ENCODE data around the gene NOP53.
"Not testable (repeated sequence)": the region's sequence is repeated elsewhere in the genome, so short reads cannot be mapped to it uniquely, and the experiment has no call there.

Gene NOP53

DNA sequence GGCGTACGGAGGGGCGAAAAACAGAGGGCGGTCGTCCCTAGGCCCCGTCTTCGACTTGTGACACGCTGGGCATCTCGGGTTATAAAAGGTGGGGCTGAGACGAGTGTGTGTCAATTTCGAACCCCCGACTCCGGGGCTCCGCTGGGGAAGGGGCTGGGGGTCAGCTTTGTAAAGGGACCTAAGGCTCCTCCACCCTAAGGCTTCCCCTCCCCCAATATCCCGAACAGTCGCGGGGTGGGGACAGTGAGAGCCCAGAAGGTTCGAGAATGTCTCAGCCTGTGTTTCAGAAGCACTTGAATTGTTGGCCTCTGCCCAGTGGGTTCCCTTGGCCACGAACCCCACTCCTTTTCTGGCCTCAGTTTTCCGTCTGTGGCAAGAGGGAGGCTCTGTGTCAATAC is 33.6 kb downstream of the NOP53 start:
- no peak for DNase-seq (ENCODE audit: extremely low read depth, low read depth)
- peak overlapping the region; percentile 89 for H3K4me3 ChIP-seq (replicated peaks; ENCODE audit: low read depth, low read length)
- TF ChIP-seq, protein P1, sequence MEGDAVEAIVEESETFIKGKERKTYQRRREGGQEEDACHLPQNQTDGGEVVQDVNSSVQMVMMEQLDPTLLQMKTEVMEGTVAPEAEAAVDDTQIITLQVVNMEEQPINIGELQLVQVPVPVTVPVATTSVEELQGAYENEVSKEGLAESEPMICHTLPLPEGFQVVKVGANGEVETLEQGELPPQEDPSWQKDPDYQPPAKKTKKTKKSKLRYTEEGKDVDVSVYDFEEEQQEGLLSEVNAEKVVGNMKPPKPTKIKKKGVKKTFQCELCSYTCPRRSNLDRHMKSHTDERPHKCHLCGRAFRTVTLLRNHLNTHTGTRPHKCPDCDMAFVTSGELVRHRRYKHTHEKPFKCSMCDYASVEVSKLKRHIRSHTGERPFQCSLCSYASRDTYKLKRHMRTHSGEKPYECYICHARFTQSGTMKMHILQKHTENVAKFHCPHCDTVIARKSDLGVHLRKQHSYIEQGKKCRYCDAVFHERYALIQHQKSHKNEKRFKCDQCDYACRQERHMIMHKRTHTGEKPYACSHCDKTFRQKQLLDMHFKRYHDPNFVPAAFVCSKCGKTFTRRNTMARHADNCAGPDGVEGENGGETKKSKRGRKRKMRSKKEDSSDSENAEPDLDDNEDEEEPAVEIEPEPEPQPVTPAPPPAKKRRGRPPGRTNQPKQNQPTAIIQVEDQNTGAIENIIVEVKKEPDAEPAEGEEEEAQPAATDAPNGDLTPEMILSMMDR (IDR thresholded peaks at IDR 0.05; ENCODE audit: low read depth, low read length, missing control alignments), result no peak

DNA sequence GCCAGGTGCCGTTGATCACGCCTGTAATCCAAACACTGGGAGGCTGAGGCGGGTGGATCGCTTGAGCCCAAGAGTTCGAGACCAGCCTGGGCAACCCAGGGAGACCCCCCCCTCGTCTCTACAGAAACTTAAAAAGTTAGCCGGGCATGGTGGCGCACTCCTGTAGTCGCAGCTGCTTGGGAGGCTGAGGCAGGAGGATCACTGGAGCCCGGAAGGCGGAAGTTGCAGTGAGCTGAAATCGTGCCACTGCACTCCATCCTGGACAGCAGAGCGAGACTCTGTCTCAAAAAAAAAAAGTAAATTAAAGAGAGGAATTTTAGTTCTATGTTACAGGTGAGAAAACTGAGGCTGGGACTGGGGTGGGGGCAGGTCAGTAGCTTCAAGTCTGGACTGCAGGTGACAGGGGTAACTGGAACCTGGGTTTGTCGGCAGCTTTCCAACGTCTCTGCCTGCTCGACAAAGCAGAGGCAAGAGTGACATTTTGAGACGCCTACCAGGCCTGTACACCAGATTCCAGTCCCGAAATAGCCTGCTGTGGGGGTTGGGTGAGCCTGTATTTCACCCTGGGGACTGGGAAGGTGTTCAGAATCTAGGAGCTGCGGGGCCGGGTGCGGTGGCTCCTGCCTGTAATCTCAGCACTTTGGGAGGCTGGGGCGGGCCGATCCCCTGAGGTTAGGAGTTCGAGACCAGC is 34.3 kb downstream of the NOP53 start:
- no peak for DNase-seq (ENCODE audit: extremely low read depth, low read depth)
- peak overlapping the region; percentile 89 for H3K4me3 ChIP-seq (replicated peaks; ENCODE audit: low read depth, low read length)
- TF ChIP-seq, protein P1 (IDR thresholded peaks at IDR 0.05; ENCODE audit: low read depth, low read length, missing control alignments), result no peak

DNA sequence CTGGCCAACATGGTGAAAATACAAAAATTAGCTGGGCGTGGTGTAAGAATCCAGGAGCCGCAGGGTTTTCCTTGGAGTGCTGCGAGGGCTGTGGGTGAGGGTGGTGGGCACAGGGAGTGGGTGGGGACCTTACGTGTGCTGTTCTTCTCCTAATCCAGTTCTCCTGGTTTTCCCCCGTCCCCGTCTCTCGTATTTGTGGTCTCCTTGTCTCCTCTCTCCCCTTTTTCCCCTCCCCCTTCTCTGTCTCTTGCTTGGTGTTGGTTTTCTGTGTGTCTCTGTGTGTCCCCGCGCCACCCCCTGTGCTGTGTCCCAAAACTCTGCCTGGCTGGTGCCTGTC is 34.8 kb downstream of the NOP53 start:
- TF ChIP-seq, protein P1 (IDR thresholded peaks at IDR 0.05; ENCODE audit: low read depth, low read length, missing control alignments), result no peak
- DNase-seq (ENCODE audit: extremely low read depth, low read depth), result no peak
- H3K4me3 ChIP-seq (replicated peaks; ENCODE audit: low read depth, low read length), result peak overlapping the region; percentile 89

DNA sequence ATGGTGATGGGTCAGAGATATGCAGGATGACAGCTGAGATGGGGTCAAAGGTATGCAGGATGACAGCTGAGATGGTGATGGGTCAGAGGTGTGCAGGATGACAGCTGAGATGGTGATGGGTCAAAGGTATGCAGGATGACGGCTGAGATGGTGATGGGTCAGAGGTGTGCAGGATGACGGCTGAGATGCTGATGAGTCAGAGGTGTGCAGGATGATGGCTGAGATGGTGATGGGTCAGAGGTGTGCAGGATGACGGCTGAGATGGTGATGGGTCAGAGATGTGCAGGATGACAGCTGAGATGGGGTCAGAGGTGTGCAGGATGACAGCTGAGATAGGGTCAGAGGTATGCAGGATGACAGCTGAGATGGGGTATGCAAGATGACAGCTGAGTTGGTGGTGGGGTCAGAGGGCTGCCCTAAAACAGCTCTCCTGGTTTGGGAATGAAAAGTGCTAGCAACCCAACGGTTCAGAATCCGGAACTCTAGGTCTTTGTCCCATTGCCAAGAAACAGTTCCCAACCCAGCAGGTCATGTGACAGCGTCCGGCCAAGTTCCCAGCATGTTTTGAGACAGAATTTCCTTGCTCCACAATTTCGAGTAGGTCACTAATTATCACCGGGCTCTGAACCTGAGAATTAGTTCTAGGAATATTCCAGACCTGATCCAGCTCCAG is 36.4 kb downstream of the NOP53 start:
- no peak overlapping the region for H3K4me3 ChIP-seq (replicated peaks; ENCODE audit: low read depth, low read length)
- TF ChIP-seq, protein P1 (IDR thresholded peaks at IDR 0.05; ENCODE audit: low read depth, low read length, missing control alignments), result no peak
- no peak for DNase-seq (ENCODE audit: extremely low read depth, low read depth)

DNA sequence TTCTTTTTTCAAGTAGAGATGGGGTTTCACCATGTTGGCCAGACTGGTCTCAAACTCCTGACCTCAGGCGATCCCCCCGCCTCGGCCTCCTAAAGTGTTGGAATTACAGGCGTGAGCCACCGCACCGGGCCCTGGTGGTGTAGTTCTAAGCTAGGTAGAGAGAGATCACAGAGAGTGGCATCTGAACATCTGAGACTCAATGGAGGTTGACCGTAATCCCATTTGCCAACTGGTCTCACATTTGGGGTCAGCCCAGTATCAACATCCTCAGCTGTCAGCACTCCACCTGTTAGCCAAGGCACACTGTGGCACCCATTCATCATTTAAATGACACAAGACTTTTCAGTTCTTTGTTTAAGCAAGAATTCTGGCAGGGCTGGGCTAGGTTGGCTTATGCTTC is 41.2 kb downstream of the NOP53 start:
- TF ChIP-seq, protein P1 (IDR thresholded peaks at IDR 0.05; ENCODE audit: low read depth, low read length, missing control alignments), result no peak
- DNase-seq (ENCODE audit: extremely low read depth, low read depth), result no peak
- H3K4me3 ChIP-seq (replicated peaks; ENCODE audit: low read depth, low read length), result no peak overlapping the region

DNA sequence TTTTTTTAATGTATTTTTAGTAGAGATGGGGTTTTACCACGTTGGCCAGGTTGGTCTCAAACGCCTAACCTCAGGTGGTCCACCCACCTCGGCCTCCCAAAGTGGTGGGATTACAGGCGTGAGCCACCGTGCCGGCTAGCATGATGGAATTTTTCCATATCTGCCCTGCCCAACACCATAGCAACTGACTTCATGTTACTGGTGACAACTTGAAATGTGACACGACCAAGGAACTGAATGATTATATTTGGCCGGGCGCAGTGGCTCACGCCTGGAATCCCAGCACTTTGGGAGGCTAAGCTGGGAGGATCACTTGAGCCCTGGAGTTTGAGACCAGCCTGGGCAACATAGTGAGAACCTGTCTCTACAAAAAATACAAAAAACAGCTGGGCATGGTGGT is 42.0 kb downstream of the NOP53 start:
- DNase-seq (ENCODE audit: extremely low read depth, low read depth); H3K4me3 ChIP-seq (replicated peaks; ENCODE audit: low read depth, low read length): not testable (repeated sequence)

DNA sequence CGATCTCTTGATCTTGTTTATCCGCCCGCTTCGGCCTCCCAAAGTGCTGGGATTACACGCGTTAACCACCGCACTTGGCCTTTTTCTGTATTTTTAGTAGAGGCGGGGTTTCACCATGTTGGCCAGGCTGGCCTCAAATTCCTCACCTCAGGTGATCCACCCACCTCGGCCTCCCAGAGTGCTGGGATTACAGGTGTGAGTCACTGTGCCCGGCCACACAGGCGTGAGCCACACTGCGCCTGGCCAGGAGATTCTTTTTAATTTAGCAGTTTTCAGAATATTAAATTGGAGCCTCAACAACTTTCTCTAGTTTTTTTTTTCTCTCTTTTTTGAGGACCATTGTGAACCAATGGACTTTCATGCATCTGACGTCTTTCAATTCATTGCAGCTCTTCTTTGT is 44.5 kb downstream of the NOP53 start:
- not testable (repeated sequence) for H3K4me3 ChIP-seq (replicated peaks; ENCODE audit: low read depth, low read length); DNase-seq (ENCODE audit: extremely low read depth, low read depth)

DNA sequence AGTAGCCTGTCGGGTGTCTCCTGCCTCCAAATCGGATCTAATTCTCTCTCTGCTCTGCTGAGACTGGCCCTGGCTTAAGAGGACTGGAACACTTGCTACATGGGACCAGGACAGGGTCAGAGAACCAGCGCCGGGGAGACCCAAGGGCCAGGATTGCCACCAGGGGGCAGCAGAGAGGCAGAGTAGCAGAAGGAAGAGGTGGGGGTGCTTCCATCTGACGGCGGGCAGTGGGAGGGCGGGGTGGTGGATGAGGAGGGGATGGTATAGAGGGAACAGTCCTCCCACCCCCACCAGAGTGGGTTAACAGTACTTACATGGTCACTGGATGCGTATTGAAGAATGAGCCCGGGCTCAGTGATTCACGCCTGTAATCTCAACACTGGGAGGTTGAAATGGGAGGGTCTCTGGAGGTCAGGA is 45.1 kb downstream of the NOP53 start:
- DNase-seq (ENCODE audit: extremely low read depth, low read depth), result peak; percentile 24
- H3K4me3 ChIP-seq (replicated peaks; ENCODE audit: low read depth, low read length), result no peak overlapping the region
- TF ChIP-seq, protein P1 (IDR thresholded peaks at IDR 0.05; ENCODE audit: low read depth, low read length, missing control alignments), result peak; percentile 88
